ENCODE measurements around the gene CPEB4. TPM values are rescaled to one million over a fixed set of nuclear protein-coding genes. Genes with fewer than 3 reads are reported as not detected.

The CPEB4 gene
- total RNA-seq, 1 donor from 2014 or later: 31.9 TPM

DNA sequence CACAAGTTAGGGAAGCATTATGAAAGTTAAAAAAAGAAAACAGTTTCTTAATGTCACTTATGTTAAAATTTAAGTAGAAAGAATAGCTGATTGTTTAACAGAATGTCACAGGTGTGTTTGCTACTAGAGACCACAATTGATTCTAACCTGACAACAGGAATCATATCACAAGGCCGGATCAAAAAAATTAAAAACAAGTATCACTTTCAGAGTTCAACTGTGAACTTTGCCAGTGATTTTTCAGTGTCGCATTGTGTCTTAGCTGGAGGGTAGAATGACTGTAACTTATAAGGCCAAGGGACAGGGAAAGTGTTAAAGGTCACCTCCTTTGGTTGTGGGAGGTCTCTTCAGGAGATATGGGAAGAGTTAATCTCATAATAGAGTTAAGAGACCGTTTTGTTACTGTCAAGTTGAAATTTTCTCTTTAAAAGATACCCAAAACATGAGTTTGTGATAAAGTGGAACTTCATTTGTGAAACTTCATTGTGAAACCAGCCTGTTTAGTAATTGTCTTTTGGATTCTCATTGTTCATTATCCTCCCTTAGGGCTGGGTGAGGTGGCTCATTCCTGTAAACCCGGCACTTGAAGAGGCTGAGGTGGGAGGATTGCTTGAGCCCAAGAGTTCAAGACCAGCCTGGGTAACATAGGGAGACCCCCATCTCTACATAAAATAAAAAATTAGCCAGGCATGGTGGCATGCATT lies 40.9 kb downstream of the CPEB4 start:
- TF ChIP-seq POLR2A (IDR thresholded peaks at IDR 0.05) (no peak), POLR2AphosphoS5 (IDR thresholded peaks at IDR 0.05; ENCODE audit: insufficient read depth in 1 of 2, low read depth in 1 of 2) (no peak)
- TF ChIP-seq, protein P1, sequence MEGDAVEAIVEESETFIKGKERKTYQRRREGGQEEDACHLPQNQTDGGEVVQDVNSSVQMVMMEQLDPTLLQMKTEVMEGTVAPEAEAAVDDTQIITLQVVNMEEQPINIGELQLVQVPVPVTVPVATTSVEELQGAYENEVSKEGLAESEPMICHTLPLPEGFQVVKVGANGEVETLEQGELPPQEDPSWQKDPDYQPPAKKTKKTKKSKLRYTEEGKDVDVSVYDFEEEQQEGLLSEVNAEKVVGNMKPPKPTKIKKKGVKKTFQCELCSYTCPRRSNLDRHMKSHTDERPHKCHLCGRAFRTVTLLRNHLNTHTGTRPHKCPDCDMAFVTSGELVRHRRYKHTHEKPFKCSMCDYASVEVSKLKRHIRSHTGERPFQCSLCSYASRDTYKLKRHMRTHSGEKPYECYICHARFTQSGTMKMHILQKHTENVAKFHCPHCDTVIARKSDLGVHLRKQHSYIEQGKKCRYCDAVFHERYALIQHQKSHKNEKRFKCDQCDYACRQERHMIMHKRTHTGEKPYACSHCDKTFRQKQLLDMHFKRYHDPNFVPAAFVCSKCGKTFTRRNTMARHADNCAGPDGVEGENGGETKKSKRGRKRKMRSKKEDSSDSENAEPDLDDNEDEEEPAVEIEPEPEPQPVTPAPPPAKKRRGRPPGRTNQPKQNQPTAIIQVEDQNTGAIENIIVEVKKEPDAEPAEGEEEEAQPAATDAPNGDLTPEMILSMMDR (IDR thresholded peaks at IDR 0.05): no peak
- intact Hi-C loops (cut with DNase I): no loop called here
- no peak overlapping the region for H3K4me3 ChIP-seq
- no peaks in the 10 kb centered on the region for H3K9me3 ChIP-seq
- H3K4me1 ChIP-seq: peaks cover 11% of the 10 kb centered on the region
- H3K27me3 ChIP-seq: no peaks in the 10 kb centered on the region
- H3K36me3 ChIP-seq: no peaks in the 10 kb centered on the region
- no peak for DNase-seq (ENCODE audit: extremely low spot score in 2 of 2)
- no peak overlapping the region for H3K27ac ChIP-seq

DNA sequence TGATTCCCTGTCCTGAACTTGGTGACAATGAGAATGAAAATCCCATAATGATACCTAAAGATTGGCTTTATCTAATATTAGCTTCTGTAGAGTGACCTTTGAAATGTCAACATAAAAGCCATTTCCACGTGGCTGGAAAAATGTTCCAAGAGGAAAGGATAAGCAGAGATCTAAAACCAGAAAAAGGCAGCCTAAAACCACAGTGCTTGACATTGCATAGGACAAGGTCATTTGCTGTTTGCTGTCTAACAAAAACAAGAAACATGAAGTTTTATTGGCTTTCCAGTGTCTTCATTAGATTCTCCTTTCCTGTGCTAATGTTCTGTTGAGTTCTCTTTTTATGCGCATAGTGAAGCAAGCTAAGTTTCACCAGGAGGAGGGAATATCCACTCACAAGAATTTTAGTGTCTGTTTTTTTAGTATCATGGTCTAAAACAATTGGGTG lies 44.6 kb downstream of the CPEB4 start:
- DNase-seq (ENCODE audit: extremely low spot score in 2 of 2): no peak
- Histone ChIP-seq H3K27ac (no peak overlapping the region), H3K4me3 (no peak overlapping the region), H3K27me3 (no peaks in the 10 kb centered on the region), H3K4me1 (no peaks in the 10 kb centered on the region), H3K9me3 (no peaks in the 10 kb centered on the region), H3K36me3 (no peaks in the 10 kb centered on the region)
- TF ChIP-seq POLR2A (IDR thresholded peaks at IDR 0.05): no peak
- TF ChIP-seq, protein P1 (IDR thresholded peaks at IDR 0.05): no peak
- intact Hi-C loops (cut with DNase I): no loop called here

DNA sequence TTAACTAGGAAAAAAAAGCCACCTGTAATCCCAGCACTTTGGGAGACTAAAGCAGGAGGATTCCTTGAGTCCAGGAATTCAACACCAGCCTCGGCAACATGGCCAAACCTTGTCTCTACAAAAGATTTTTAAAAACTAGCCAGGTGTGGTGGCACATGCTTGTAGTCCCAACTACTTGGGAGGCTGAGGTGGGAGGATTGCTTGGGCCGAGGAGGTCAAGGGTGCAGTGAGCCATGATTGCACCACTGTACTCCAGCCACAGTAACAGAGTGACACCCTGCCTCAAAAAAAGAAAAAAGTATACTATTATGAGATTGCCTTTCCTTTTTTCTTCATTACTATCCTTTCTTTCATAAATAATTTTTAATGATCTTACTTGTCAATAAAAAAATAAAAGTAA lies 45.8 kb downstream of the CPEB4 start:
- Histone ChIP-seq H3K4me1 (no peaks in the 10 kb centered on the region), H3K4me3 (no peak overlapping the region), H3K27me3 (no peaks in the 10 kb centered on the region), H3K36me3 (no peaks in the 10 kb centered on the region), H3K27ac (no peak overlapping the region), H3K9me3 (no peaks in the 10 kb centered on the region)
- TF ChIP-seq POLR2AphosphoS5 (IDR thresholded peaks at IDR 0.05; ENCODE audit: insufficient read depth in 1 of 2, low read depth in 1 of 2): no peak
- TF ChIP-seq, protein P1 (IDR thresholded peaks at IDR 0.05): no peak
- no peak for DNase-seq (ENCODE audit: extremely low spot score in 2 of 2)
- intact Hi-C loops (cut with DNase I): no loop called here

DNA sequence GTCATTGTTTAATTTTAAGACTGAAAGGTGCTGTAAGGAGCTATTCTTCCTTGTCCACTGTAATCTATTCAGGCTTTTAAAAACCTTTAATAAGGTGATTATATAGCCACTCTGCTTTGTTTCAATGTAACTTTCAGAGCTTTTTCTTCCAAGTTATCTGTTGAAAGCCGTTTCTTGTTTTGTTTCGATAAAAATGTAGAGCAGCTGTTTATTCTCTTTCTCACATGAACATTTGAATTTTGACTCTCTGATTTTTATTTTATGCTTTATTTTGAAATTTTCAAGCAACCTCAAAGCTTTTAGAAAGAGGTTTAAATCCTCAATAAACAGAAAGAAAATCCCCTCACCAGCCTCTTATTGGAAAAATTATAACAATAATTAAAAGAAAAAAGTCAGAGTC lies 47.2 kb downstream of the CPEB4 start:
- TF ChIP-seq POLR2AphosphoS5 (IDR thresholded peaks at IDR 0.05; ENCODE audit: insufficient read depth in 1 of 2, low read depth in 1 of 2): no peak
- TF ChIP-seq POLR2A (IDR thresholded peaks at IDR 0.05): no peak
- TF ChIP-seq, protein P1 (IDR thresholded peaks at IDR 0.05): no peak
- no peaks in the 10 kb centered on the region for H3K4me1 ChIP-seq
- intact Hi-C loops (cut with DNase I): no loop called here

DNA sequence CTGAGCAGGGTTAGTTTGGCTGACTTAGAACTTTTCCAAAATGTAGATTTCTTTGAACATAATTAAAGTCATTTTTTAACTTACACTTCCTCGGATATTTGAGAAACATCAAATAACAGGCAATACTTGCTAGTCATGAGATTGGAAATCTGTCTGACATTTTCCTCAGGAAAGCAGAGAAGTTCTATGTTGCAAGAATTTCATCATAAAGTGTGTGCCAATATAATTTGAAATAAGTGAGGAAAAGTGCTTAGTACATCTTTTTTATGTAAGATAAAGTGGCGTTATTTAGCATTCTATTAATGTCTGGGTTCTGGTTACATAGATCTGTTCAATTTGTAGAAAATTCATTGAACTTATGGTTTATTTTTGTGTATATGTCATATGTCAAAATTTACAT lies 52.1 kb downstream of the CPEB4 start:
- no peak overlapping the region for H3K27ac ChIP-seq
- no peaks in the 10 kb centered on the region for H3K9me3 ChIP-seq
- no peak for DNase-seq (ENCODE audit: extremely low spot score in 2 of 2)
- TF ChIP-seq, protein P1 (IDR thresholded peaks at IDR 0.05): no peak
- no peak for TF ChIP-seq POLR2AphosphoS5 (IDR thresholded peaks at IDR 0.05; ENCODE audit: insufficient read depth in 1 of 2, low read depth in 1 of 2)
- no peak for TF ChIP-seq POLR2A (IDR thresholded peaks at IDR 0.05)
- peaks cover 19% of the 10 kb centered on the region for H3K4me1 ChIP-seq
- peaks cover 0 to 4% of the 10 kb centered on the region in 2 donors for H3K36me3 ChIP-seq
- H3K4me3 ChIP-seq: no peak overlapping the region
- intact Hi-C loops (cut with DNase I): no loop called here
- no peaks in the 10 kb centered on the region for H3K27me3 ChIP-seq

More for the DNA sequence above, 47.2 kb downstream of the CPEB4 start:
- Histone ChIP-seq H3K4me3 (no peak overlapping the region), H3K36me3 (no peaks in the 10 kb centered on the region), H3K9me3 (no peaks in the 10 kb centered on the region), H3K27ac (no peak overlapping the region), H3K27me3 (no peaks in the 10 kb centered on the region)
- DNase-seq (ENCODE audit: extremely low spot score in 2 of 2): no peak

Data from vagina (tissue), 2 donors.